HG03571 (cell line): ENCODE data around the gene HOXB1.
"Not testable (repeated sequence)": the region's sequence is repeated elsewhere in the genome, so short reads cannot be mapped to it uniquely, and the experiment has no call there.

ENCODE experiments used
- ATAC-seq: cut with Tn5 transposase; IDR thresholded peaks from one replicate; pipeline ENCODE4 v1.9.1; 2021; ENCODE audit not compliant: unreplicated experiment

Gene HOXB1

DNA sequence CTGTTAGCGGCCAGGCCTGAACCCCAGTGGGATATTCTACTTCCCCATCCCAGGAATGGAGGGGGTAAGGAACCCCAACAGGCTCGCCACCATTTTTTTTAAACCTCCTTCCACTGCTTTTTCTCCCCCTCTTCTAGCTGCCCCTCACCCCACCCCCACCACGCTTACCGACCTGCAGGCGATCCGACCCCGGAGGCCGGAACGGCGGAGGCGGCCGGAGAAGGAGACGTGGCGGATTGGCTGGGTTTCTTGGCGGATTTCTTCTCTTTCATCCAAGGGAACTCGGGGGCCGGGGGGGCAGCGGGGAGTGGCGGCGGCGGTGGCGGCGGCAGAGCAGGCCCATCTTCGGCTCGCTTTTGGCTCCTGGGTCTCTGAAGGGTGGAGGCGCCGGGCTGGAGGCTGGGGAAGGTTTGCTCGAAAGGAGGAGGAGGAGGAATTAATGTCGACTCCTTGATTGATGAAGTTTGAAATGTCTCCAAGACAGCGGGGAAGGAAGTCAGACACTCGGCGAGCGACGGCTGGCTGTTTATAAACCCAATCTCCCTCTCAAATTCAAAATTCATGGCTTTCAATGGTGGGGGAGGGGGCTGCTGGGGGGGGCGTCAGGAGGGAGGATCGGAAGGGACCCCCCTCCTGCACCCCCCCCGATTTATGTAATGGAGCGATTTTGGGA, 13.7 kb upstream of the HOXB1 start:
- no peak for ATAC-seq

DNA sequence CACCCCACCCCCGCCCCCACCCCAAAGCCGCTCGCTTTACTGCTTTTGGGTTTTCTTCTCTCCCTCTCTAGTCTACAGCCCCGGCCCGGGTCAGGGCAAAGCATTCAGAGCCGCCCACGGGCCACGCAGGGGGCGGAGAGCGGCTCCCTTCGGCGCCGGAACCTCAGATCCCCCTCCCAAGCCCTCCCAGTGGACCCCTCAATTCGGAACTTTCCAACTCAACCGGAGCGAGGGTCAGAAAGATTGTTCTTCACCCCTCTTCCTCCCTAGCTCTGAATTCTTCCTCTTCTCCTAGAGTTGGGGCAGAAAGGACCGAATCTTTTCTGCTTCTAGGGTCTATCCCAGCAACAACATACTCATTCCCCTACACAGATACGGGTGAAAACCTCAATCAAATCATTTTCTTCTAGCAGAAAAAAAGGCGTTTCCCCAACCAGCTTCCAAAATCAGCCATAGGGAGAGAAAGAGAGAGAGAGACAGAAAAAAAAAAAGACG, 13.1 kb upstream of the HOXB1 start:
- no peak for ATAC-seq

DNA sequence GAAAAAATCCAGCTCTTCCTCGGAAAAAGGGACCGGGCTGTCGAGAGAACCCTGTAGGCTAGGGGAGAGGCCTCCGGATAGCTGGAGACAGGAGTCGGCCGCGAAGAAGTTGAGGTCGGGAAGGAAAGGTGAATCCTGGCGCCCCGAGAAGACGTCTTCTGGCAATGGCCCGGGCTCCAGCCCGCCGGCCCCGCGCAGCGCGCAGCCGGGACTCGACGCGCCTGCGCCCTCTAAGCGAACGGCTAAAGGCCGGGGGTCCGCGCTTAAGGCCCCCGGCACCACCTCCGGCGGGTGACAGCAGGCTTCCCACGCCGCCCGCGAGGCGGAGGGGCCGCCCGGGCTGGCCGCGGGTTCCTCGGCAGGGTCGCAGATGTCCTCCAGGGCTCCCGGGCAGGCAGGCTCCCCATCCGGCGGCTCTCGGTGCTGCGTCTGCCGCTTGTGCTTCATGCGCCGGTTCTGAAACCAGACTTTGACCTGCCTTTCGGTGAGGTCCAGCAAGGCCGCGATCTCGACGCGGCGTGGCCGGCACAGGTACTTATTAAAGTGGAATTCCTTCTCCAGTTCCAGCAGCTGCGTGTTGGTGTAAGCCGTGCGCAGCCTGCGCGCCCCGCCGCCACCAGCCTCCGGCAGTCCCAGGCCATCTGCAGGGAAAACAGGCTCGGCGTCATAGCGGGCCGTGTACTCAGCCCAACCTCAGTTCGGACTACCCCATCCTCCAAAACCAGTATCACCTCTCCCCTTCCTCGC, 12.5 kb upstream of the HOXB1 start:
- ATAC-seq, result peak; percentile 48

DNA sequence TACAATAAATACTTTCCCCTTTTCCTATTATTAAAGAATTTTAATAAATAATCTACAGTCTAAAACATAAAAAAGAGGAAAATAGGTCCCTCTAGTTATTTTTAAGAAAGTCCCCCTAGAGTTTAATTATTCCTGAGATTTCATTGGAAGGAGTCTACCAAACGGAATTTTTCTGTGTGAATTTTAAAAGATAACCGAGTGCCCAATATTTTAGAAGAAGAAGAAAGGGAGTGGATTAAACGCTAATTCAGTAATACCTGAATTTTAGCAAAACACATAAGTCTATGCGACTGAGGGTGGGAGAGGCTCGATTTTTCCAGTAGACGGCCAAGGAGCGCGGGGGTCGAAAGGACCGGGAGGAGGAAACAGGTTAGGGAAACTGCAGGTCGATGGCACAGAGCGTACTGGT, 11.9 kb upstream of the HOXB1 start:
- ATAC-seq, result no peak

DNA sequence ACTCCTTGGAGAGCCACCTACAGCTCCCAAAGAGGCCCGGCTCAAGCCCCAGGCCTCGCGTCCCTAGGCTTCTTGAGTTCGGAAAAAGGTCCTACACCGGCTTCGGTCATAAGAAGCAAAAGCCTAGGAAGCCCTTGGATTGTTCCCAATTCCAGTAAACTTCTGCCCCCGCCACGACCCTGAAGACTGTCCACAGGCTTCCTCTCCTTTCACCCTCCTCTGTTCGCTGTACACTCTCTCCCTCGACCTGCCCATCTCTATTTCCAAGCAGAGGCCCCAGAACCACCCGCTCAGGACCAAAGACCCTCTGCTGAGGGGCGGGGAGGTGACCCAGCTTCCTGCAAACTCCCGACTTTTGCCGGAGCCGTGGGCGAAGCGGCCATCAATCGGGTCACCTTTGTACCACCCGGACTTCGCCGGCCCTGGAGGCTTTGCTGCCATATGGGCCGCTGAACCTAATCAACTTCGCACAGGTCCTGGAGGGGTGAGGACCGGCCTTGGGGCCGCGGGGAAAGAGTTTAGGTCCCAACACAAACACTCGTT, 11.4 kb upstream of the HOXB1 start:
- ATAC-seq, result no peak

DNA sequence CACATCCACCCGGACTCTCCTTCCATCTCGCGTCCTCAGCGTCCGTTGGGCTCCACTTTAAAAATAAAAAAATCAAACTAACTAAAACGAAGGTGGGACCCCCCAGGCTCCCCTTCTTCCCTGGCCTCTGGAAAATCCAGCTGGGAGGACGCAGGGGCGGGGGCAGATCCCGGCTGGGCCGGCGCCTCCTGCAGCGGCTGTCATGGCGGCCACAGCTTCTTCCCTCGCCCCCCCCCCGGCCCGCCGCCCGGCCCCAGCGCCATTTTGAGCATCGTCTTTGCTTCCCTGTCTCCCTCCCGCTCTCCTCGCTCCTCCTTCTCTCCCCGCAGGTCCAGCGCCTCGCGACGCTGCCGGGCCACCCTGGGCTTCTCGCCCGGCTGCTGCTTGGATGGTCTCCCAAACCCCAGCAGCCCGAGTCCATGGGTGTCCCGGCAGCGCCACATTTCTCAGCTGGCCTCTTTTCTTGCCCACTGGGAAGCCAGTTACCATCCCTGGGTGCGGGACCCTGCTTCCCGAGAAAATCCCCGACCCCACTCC, 10.8 kb upstream of the HOXB1 start:
- ATAC-seq, result no peak

DNA sequence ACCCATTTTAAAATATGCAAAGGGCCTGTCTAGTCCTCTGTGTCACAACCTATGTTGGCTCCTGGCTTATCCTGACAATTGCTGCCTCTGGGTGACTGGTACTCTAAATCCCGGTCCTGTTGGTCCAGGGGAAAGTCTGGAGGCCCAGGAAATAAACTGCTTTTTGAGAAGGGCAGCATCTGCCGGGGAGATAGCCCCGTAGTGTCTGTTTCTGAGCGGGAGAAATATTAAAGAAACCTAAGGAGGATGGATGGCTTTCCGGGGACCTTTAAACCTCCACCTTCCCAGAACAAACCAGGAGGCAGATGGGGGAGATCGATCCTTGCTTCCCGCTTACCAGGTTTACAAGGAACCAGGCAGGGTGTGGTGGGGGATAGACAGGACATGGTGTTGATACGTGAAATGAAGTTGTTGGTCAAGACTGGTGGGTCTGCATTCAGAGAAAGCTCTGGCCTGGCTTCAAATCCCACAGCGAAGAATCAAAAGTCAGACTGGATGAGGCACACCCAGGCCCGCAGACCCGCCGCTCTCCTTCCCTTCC, 10.3 kb upstream of the HOXB1 start:
- no peak for ATAC-seq

DNA sequence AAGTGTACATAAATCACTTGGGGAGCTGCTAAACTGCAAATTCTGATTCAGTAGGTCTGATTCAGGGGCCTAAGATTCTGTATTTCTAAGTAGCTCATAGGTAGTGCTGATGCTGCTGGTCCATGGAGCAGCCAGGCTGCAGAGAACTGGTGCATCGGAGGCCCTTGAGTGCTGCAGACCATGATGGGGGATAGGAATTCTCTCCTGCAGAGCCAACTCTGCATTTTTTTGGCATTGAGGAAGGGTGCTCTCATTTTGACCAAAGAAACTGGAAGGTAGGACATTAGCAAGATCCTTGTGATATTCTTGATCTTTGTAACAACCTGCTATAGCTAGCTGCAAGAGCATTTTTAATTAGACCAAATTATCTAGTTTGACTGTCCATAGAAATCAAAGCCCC, 9.4 kb upstream of the HOXB1 start:
- no peak for ATAC-seq

DNA sequence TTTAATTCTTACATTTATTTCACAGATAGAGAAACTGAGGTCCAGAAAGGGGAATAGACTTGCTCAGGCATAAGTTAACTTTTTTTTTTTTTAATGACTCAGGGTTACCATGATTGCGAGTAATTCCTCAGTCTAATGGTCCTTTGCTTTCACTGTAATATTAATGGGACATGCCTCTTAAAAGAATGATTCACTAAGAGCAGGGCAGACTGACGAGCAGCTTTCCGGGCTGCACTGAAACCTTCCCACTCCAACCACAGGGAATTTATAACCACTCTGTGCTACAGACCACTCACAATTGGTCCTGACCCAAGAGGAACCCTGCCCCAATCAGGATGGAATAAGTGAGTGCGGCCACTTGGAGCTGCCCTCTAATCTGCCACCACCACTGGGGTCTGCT, 8.4 kb upstream of the HOXB1 start:
- ATAC-seq, result no peak

DNA sequence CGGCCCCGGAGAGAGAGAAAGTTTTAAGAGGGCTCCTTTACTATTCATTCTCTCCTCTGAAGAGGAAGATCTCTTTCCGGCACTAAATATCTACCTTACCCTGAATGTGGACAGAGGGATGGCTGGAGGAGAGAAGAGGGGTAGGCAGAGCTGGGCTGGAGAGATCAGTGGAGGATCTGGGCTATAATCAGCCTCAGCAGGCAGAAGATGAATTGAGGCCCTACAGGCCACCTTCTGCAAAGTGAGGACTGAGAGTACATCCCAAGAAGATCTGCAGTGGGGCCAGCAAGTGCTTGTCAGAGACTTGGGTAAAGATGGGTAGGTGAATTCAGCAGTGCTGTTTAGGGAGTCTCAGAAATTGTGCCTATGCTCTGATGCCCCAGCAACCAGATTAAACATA, 6.5 kb upstream of the HOXB1 start:
- ATAC-seq, result no peak

DNA sequence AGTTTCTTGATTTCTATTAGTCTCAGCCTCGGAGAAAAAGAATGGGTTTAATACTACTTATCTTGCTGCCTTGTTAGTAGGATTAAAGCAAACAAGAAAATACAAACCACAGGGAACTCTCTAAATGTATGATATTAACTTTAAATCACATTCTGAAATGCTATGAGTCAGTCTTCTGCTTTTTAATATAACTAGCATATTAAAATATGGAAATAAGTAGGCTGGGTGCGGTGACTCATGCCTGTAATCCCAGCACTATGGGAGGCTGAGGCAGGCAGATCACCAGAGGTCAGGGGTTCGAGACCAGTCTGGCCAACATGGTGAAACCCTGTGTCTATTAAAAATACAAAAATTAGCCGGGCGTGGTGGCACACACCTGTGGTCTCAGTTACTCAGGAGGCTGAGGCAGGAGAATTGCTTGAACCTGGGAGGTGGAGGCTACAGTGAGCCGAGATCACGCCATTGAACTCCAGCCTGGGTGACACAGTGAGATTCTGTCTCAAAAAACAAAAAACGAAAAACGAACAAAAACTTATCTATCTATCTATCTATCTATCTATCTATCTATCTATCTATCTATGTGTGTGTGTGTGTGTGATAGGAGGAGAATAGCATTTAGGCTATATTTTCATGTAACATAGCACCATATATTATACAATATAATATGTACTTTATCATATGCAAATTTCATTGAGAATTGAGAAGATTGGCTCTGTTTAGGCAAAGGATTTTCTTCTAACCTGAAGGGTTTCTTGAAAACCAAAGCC, 5.2 kb upstream of the HOXB1 start:
- ATAC-seq, result not testable (repeated sequence)

DNA sequence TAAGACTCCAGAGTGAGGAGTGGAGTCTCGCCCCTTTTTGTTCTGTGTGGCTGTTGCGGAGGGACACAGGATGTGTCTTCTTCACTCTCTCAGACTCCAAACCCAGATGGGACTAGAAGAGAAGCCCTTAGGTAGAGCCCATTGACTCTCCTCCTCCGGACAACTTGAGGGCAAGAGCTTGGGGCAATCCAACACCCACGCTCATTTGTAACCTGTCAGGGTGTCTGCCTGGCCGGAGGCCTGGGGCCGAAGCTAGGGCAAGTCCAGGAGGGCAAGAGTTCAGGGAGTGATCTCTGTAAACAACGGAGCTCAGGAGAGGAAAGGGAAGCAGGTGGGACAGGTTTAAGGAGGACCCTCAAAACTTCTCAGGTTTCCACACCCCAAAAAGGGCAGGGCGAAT, 1.4 kb upstream of the HOXB1 start:
- ATAC-seq, result no peak

DNA sequence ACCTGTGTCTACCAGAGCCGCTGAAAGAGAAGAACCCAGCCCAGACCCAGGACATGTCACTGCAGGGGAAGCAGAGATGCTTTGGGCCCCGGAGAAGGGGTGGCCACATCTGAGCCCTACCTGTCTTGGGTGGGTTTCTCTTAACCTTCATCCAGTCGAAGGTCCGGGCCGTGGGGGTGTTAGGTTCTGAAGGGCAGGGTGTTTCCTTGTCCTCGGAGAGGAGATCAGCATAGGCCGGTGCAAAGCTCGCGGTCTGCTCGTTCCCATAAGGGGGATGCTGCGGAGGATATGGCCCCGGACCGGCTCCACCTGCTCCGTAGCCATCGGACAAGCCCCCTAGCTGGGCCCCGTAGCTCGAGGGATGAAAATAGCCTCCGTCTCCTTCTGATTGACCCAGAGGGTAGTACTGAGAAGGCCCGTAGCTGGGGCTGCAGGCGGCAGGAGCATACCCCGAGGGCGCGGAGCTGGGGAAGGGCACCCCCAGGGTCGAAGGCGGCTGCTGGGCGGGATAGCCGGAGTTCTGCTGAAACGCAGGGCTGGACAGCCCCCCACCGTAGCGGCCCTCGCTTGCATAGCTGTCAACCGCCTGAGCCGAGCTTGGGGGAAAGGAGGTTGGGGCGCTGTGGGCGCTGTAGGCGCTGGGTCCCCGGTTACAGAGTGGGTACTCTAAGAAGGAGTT, 464 bp downstream of the HOXB1 start:
- ATAC-seq, result no peak

DNA sequence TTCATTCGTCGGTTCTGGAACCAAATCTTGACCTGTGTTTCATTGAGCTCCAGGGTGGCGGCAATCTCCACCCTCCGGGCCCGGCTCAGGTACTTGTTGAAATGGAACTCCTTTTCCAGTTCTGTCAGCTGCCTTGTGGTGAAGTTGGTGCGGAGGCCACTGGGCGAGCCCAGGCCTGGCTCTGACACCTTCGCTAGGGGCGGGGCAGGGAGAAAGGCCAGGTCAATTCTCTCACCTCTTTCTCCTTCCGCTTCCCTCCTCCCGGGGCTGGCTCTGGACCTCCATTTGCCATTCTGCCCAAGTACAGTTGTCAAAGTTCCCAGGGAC, 1.2 kb downstream of the HOXB1 start:
- no peak for ATAC-seq

DNA sequence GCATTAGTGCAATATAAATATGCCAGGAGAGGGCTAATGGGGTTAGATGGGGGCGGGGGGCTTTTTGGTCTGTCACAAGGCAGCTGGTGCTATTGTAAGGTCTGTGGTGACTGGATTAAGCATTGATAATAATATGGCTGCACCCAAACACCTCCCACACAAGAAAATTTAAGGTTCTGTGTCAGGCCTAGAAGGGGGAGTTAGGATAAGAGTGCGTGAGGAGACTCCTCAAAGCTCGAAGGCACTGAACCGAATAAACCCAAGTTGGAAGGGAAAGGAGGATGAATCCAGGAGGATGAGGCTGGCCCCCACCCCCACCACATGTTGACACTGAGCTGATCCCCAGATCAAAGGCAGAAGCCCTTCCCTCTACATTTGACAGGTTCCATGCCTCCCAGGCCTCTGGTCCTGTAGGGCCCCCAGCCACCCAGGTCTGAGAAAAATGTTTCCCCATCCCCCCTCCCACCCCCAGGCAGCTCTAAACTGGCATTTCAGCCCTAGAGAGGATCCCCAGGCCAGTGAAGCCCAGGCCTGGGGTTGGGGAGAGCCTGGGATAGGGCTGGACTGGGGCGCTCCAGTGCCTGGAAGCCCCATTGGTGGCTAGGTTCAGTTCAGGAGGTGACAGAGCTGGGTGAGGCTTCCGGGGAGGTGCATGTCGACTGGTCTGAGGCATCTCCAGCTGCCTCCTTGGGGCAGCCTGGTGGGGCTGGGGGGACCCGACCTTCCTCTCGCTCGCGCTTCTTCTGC, 1.7 kb downstream of the HOXB1 start:
- ATAC-seq, result no peak

DNA sequence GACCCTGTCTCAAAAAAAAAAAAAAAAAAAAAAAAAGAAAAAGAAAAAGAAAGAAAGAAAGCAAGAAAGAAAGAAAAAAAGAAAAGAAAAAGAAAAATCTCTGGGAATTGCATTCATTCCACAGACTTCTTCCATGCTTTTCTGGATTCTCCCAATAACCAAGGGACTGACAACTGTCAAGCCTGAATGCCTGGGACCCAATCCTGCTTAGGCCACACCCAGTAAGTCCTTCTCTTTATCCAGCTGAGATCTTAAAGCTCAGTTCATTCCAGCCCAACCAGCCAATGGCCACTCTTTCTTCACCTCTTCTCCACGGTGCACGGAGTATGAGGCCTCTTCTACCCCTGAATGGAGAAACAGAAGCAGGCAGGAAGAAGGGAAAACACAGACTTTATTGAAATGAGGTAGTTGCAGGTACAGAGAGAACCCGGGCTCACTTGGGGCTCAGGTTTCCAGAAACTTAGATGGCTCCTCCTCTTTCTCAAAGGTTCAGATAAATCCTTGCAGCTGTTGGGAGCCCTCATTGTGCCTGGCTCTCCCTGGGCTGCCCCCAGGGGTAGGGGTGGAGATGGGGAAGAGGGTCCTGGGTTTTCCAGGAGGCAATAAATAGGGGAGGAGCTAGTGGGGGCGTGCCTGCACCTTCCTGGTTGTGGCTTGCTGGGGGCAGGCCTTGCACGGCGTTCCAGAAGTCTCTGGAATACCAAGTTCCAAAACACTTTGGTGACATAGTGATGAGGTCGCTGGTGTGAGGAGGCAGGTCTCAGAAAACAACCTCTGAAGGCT, 2.5 kb downstream of the HOXB1 start:
- ATAC-seq, result no peak

DNA sequence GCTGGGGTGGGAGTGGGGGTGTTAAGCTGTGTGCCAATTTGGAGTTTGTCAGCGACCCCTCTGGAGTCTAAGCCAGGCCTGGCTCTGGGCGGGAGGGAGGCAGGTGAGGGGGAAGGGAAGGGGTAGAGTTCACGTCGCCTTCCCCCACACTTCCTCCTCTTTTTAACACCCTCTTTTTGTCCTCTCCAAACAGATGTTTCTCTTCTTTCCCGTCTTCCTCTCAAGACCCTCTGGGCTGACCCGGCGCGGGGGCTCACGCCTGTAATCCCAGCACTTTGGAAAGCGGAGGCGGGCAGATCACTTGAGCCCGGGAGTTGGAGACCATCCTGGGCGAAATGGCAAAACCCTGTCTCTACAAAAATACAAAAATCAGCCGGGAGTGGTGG, 3.3 kb downstream of the HOXB1 start:
- no peak for ATAC-seq

DNA sequence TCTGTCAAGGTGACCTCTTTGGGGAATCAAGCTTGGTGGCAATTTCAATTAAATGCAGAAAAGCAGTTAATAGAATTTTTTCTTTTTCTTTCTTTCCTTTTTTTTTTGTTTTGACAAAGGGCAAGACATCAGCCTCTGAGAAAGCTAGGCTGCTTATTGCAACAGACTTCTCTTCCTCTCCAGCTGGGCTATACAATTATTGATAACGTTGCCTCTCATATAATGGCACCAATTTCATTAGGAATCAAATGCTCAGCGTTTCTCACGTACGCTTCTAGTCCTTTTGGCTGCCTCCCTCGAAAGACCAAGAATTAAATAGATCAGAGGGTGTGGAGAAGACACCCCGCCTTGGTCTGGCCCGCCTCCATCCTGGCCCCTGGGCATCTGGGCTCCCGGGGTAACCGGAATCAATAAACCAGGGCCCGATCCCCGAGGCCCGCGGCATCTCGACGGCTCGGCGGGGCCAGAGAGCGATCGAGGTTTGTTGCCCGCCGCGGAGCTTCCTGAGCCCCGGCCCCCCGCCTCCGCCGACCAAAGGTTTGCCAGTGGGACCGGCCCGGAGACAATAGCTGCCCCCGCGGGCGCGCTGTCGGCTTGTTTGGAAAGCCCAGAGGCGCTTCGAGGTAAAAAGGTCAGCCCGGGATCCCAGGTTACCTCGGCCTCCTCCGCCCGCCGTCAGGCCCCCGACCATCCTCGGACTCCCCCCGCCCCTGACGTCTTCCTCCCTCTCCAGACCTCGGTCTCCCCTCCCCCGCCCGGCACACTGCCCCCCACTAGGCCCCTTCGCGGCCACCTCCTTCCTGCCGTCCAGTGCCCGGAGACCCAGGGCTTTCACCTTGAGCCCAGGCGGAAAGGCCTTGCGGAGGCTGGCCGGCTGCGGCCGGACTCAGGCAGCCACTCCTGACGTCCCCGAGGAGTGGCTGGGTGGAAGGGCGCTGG, 3.9 kb downstream of the HOXB1 start:
- ATAC-seq, result no peak
